SK-N-SH (cell line): ENCODE measurements around the gene DNPH1.

ENCODE experiments used
- EP300 ChIP-seq, 2 experiments: IDR thresholded peaks; 2 replicates each; pipeline versions ENCODE4 v1.4.0 to v1.6.1; 2012; ENCODE audit warnings: borderline replicate concordance in 1 of 2, low read depth in 1 of 2, low read length in 1 of 2
- MAX ChIP-seq: IDR thresholded peaks from 2 replicates; pipeline ENCODE4 v1.4.0; 2012; ENCODE audit warnings: low read depth
- MXI1 ChIP-seq: IDR thresholded peaks from 2 replicates; pipeline ENCODE4 v1.6.1; 2012; ENCODE audit warnings: mild to moderate bottlenecking, low read depth, low read length, improper control_type of control experiment
- POLR2AphosphoS5 ChIP-seq: IDR thresholded peaks from 2 replicates; pipeline ENCODE4 v1.6.1; 2012; ENCODE audit warnings: low read depth, low read length
- RFX5 ChIP-seq: IDR thresholded peaks from 2 replicates; pipeline ENCODE4 v1.6.1; 2012; ENCODE audit warnings: mild to moderate bottlenecking, improper control_type of control experiment, low read length
- TAF1 ChIP-seq: IDR thresholded peaks from 2 replicates; pipeline ENCODE4 v1.6.1; 2012; ENCODE audit warnings: low read depth, mild to moderate bottlenecking, low read length, moderate library complexity, borderline replicate concordance
- YY1 ChIP-seq: IDR thresholded peaks from 2 replicates; pipeline ENCODE4 v1.4.0; 2012; ENCODE audit warnings: low read depth, mild to moderate bottlenecking
- TF ChIP-seq, protein P1 (sequence below): fragments of 200-600 bp; sonication (generic); IDR thresholded peaks from 2 replicates; pipeline ENCODE4 v1.6.1; 2017; ENCODE audit warnings: antibody characterized with exemption, mild to moderate bottlenecking, moderate library complexity
- TF ChIP-seq, protein P2 (sequence below): IDR thresholded peaks from 2 replicates; pipeline ENCODE4 v1.4.0; 2012; ENCODE audit warnings: low read depth, borderline replicate concordance

- TF ChIP-seq POLR2AphosphoS5 (no peak), EP300 (IDR thresholded peaks at IDR 0.05; ENCODE audit: borderline replicate concordance in 1 of 2, low read depth in 1 of 2, low read length in 1 of 2) (no peak), YY1 (no peak), MXI1 (no peak), MAX (no peak), TAF1 (no peak), RFX5 (no peak)
- TF ChIP-seq, protein P1, sequence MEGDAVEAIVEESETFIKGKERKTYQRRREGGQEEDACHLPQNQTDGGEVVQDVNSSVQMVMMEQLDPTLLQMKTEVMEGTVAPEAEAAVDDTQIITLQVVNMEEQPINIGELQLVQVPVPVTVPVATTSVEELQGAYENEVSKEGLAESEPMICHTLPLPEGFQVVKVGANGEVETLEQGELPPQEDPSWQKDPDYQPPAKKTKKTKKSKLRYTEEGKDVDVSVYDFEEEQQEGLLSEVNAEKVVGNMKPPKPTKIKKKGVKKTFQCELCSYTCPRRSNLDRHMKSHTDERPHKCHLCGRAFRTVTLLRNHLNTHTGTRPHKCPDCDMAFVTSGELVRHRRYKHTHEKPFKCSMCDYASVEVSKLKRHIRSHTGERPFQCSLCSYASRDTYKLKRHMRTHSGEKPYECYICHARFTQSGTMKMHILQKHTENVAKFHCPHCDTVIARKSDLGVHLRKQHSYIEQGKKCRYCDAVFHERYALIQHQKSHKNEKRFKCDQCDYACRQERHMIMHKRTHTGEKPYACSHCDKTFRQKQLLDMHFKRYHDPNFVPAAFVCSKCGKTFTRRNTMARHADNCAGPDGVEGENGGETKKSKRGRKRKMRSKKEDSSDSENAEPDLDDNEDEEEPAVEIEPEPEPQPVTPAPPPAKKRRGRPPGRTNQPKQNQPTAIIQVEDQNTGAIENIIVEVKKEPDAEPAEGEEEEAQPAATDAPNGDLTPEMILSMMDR = no peak
- TF ChIP-seq, protein P2, sequence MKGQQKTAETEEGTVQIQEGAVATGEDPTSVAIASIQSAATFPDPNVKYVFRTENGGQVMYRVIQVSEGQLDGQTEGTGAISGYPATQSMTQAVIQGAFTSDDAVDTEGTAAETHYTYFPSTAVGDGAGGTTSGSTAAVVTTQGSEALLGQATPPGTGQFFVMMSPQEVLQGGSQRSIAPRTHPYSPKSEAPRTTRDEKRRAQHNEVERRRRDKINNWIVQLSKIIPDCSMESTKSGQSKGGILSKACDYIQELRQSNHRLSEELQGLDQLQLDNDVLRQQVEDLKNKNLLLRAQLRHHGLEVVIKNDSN = no peak
Measured at GRCh38 chr6:43248791-43249190, 19.5 kb upstream of the DNPH1 start.
